ENCODE data around the gene UBE2G1.
"Not testable (repeated sequence)": the region's sequence is repeated elsewhere in the genome, so short reads cannot be mapped to it uniquely, and the experiment has no call there.

The UBE2G1 gene

DNA sequence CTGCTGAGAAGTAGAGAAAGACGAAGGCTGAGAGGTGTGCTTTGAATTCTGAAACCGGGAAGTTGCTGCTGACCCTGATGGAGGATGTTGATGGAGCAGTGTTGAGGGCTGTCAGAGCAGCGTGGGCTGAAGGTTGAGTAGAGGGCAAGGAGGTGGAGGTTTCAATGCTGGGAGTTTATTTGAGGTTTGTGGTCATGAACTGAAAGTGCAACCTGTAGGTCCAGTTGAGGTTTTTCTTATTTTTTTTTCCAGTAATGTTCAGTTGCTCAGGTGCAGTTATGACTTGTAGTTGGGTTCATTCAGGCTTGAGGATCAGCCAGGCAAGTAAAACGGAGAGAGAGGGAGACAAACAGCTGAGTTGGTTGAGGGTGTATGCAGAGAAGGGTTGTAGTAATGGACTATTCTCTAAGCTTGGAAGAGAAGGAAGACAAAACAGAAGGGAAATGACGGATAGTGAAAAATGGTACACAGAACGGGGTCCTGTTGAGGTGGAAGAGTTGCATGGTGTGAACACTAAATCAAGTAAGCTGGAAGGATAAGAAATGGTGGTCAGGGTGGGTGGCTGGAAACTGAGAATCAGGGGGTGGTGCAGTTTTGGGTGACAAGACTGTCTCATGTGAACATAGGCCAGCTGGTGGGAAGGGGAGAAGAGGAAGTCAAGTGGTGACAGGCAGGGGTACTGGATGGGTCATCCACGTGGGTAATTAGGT is 8.7 kb upstream of the UBE2G1 start:
- no peak for DNase-seq (ENCODE audit: low read depth)

DNA sequence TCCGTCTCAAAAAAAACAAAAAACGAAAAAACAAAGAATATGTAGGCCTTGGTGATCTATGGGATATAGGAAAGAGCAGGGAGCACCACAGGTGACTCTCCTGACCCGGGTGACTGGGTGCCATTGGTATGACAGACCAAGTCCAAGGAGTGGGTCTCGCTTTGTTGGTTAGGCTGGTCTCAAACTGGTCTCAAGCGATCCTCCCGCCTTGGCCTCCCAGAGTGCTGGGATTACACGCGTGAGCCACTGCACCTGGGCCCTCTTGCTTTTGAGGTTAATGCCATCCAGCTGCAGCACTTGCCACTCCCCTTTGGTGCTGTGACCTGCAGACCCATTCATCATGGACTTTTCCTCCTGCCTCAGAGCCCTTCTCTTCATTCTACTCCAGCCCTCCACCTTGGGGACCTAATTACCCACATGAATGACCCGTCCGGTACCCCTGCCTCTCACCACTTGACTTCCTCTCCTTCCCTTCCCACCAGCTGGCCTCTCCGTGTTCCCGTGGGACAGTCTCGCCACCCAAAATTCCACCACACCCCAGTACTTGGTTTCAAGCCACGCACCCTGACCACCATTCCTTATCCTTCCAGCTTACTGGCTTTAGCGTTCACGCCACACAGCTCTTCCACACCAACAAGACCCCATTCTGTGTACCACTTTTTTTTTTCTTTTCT is 3.2 kb upstream of the UBE2G1 start:
- no peak for DNase-seq (ENCODE audit: low read depth)

DNA sequence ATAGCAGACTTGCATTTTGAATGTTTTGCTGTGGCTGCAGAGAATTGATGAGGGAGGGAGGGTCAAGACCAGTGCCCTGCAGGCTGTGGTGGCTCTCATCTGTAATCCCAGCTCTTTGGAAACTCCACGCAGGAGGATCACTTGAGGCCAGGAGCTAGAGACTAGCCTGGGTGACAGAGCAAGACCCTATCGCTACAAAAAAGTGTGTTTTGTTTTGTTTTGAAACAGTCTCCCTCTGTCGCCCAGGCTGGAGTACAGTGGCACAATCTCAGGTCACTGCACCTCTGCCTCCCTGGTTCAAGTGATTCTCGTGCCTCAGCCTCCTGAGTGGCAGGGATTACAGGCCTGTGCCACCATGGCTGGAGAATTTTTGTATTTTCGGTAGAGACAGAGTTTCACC is 1.9 kb upstream of the UBE2G1 start:
- no peak for DNase-seq (ENCODE audit: low read depth)

DNA sequence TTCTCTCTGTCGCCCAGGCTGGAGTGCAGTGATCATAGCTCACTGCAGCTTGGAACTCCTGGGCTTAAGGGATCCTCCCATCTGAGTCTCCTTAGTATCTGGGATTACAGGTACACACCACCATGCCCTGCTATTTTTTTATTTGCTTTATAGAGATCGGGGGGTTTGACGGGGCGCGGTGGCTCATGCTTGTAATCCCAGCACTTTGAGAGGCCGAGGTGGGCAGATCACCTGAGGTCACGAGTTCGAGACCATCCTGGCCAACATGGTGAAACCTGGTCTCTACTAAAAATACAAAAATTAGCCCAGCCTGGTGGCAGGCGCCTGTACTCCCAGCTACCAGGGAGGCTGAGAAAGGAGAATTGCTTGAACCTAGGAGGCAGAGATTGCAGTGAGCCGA is 702 bp upstream of the UBE2G1 start:
- not testable (repeated sequence) for DNase-seq (ENCODE audit: low read depth)

DNA sequence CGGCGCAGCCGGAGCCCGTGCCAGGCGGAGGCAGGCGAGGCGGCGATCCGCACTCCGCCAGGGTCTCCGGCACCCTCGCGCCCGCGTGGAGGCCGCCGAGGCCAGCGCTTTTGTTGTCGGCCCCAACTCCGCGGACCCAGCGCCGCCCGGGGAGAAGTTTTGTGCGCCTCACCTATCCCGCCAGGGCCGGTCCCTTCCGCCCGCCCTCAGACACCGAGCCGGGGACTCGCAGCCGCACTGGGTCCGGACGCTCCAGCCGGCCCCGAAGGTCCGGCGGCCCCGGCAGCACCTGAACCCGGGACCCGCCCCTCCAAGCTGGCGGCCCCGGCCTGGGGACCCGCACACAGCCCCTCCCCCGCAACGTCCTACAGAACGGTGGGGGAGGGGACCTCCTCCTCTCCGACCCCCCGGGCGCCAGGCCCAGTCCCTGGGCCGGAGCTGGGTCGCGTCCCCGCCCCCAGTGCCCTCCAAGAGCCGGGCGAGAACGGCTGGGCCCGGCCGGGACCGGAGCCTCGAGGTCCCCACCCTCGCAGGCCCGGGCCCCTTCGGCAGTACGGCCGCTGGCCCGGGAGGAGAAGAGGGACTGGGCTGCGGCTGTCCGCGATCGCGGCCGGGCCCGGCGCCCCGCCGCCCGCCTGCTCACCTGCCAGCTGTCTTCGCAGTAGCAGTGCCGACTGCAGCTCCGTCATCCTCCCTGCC is 698 bp downstream of the UBE2G1 start:
- DNase-seq (ENCODE audit: low read depth), result no peak

DNA sequence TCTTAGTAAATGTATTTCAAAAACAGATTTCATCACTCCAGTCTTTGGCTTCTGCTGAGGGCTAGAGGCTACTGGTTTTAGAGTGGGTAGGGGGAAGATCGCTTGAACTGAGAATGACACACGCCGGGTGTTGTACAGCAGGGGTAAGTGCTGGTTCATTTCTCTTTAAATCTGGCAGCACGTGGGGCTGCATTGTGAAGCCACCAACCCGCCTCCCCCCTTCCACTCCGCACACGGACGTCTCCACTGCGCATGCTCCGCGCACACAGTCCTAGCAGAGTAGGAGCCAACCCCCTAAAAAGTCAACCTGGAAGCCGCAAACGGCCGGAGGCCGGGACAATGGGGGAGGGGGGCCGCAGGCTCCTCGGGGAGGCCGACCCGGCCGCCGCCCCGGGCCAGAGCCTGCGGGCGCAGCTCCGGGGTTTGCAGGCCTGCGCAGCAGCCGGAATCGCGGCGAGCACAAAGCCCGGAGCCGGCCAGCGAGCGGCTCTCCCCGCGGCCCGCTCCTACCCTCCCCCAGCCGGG is 1.3 kb downstream of the UBE2G1 start:
- DNase-seq (ENCODE audit: low read depth), result peak; percentile 47

DNA sequence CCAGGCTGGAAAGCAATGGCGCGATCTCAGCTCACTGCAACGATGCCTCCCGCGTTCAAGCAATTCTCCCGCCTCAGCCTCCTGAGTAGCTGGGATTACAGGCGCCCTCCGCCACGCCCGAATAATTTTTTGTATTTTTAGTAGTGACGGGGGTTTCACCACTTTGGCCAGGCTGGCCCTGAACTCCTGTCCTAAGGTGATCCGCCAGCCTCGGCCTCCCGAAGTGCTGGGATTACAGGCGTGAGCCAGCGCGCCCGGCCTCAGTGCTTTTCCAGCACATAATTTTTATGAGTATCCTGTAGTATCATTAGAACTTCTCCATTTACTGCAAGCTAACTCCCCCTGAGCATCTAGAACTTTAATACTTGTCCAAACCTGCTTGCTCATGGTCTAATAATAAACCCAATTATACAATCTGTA is 1.8 kb downstream of the UBE2G1 start:
- no peak for DNase-seq (ENCODE audit: low read depth)

DNA sequence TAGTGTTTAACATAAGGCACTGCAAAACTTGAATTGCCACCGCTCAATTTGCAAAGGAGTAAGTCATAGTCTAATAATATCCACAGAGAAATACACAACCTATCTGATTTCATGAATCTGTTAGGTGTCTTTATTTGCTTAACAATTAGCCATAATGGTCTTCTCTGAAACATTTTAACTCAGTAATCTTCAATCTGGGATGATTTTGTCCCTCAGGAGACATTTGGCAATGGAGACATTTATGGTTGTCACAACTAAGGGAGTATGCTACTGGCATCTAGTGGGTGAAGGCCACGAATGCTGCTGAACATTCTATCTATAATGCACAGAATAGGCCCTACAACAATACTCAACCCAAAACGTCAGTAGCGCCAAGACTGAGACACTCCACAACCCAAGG is 4.3 kb downstream of the UBE2G1 start:
- no peak for DNase-seq (ENCODE audit: low read depth)

DNA sequence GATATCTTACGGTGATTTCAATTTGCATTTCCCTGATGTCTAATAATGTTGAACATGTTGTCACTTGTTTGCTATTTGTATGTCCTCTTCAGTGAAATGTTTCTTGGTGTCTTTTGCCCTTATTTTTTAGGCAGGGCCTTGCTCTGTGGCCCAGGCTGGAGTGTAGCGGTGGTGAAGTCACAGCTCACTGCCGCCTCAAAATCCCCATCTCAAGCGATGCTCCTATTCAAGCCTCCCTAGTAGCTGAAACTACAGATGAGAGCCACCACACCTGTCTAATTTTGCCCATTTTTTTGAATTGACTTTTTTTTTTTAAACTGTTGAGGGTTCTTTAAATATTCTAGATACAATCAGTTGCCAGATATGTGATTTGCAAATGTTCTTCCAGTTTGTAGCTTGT is 8.3 kb downstream of the UBE2G1 start:
- no peak for DNase-seq (ENCODE audit: low read depth)

DNA sequence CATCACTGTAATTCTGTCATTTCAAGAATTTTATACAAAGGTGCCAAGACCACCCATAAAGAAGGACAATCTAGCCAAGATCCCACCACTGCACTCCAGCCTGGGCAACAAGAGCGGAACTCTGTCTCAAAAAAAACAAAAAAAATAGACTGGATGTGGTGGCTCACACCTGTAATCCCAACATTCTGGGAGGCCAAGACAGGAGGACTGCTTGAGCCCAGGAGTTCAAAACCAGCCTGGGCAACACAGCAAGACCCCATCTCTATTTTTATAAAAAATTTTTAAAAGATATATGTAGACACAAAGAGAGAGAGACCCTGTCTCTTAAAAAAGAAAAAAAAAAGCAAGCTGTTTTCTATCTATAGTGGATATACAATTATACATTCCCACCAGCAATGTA is 8.8 kb downstream of the UBE2G1 start:
- no peak for DNase-seq (ENCODE audit: low read depth)

DNA sequence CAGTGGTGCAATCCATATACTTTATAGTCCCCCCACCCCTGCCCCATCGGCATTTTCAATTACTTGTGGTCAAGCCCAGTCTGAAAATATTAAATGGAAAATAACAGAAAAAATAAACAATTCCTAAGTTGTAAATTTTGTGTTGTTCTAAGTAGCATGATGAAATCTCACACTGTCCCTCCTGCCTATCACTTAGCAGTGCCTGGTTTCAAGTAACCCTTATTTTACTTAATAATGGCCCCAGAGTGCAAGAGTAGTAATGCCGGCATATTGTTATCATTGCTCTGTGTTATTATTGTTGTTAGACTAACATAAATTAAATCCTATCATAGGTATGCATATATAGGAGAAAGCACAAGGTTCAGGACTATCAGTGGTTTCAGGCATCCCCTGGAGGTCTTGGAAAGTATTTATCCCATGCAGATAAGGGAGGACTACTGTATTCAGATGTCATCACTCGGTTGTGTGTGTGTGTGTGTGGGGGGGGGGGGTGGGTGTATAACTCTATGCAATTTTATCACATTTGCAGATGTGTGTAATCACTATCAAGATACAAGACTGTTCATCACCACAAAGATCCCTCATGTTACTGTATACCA is 9.3 kb downstream of the UBE2G1 start:
- no peak for DNase-seq (ENCODE audit: low read depth)

DNA sequence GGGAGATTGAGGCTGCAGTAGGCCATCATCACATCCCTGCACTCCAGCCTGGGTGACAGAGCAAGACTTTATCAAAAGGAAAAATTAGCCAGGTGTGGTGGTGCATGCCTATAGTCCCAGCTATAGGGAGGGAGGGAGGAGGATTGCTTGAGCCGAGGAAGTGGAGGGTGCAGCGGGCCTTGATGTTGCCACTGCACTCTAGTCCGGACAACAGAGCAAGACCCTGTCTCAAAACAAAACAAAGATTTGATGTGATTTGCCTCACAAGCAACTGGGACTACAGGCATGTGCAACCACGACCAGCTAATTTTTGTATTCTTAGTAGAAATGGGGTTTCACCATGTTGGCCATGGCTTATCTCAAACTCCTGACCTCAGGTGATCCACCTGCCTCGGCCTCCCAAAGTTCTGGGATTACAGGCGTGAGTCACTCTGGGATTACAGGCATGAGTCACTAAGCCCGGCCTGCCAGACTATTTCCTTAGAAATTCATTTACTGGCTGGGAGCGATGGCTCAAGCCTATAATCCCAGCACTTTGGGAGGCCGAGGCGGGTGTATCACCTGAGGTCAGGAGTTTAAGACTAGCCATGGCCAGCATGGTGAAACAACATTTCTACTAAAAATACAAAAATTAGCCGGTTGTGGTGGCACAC is 11.5 kb downstream of the UBE2G1 start:
- no peak for DNase-seq (ENCODE audit: low read depth)

DNA sequence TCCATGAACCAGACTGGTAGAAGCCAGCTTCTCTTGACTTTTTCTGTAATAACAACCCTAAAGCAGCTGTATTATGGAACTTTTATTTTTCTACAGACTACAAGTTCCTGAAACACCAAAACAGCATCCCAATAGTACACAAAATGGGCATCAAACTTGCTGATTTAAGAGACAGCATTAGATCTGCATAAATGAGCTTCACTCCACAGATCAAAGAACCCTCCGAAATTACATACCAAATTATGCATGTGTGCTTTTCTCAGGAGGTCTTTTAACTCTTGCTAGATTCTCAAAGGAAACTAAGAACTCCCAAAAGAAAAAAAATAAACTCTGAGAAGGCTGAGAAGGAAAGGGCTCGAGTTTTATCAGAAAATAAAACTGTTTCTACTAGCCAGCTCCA is 12.3 kb downstream of the UBE2G1 start:
- DNase-seq (ENCODE audit: low read depth), result no peak

DNA sequence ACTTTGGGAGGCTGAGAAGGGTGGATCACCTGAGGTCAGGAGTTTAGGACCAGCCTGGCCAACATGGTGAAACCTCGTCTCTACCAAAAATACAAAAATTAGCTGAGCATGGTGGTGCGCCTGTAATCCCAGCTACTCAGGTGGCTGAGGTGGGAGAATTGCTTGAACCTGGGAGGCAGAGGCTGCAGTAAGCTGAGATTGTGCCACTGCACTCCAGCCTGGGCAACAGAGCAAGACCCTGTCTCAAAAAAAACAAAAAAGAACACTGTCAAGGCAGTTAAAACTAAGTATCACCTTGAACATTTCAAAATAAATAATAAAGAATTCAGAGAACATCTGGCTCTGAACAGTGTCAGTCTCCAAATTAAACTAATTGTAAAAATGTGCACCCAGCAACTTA is 16.3 kb downstream of the UBE2G1 start:
- not testable (repeated sequence) for DNase-seq (ENCODE audit: low read depth)

DNA sequence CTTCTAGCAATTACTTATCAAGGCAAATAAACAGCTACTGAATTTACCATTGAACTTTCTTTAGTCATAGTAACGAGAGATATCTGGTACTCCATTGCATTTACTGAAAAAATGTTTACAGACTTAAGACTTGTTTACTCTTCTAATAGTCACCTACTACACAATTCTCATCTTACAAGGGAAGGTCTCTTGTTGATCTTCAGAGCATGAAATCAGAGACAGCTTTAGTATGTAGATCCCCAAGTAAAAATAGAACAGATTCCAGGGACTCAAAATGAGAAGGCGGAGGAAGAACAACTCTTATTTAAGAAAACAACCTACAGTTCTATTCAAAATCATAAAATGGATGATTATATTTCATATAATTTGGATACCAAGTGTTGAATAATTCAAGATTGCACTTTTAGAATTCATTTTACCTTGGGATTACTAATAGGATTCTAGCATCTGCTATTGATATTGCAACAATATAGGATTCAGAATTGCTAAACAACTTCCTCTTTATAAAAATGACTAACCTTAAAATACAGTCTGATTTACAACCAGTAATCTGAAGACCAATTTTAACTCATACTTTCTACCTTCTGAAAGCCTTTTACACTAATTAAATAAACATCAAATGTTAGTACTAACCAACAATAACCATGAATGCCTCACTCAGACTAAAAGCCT is 20.8 kb downstream of the UBE2G1 start:
- no peak for DNase-seq (ENCODE audit: low read depth)

DNA sequence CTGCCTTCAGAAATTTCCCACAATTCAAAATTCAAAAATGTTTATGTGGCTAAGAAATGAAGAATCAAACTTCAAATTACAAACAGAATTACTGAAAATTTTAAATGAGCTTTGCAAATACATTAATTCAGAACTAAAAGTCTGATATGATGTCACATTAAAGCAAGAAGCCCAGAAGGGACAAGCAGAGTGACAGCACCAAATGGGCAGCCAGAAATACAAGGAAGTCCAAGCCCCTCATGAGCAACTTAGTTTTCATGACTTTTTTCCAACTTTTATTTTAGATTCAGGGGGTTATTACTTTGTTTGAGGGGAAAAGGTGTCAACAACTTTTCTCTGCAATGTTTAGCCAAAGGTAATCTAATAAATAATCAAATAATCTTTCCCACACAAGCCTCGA is 21.5 kb downstream of the UBE2G1 start:
- DNase-seq (ENCODE audit: low read depth), result no peak

DNA sequence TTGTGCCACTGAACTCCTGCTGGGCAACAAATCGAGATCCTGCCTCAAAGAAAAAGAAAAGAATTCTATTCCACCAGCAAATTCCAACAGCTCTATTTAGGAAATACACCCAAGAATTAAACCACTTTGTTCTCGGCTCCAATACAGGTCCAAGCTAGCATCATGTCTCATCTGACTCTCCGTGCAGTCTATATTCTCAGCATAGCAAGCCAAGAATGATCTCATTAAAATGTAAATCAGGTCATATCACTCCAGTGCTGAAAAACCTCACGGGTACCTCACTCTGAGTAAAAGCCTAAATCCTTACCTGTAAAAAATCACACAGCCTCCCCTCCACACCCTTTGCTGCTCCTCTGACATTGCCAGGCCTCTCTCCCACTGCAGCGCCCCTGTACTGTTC is 23.9 kb downstream of the UBE2G1 start:
- DNase-seq (ENCODE audit: low read depth), result no peak

DNA sequence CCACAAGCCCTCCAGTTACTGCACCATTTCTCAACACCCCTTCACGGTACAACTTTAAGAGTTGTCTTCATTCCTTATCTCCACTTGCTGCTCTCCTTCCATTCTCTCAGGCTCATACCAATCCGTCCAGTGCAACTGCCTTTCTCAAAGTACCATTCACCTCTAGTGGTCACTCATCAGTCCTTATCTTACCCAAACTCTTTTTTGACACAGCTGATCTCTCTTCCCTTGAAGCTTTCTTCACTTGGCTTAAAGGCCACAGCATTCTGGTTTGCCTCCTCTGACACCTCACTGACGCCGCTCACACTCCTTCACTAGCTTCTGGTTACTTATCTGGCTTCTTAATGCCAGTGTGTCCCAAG is 24.9 kb downstream of the UBE2G1 start:
- DNase-seq (ENCODE audit: low read depth), result no peak

DNA sequence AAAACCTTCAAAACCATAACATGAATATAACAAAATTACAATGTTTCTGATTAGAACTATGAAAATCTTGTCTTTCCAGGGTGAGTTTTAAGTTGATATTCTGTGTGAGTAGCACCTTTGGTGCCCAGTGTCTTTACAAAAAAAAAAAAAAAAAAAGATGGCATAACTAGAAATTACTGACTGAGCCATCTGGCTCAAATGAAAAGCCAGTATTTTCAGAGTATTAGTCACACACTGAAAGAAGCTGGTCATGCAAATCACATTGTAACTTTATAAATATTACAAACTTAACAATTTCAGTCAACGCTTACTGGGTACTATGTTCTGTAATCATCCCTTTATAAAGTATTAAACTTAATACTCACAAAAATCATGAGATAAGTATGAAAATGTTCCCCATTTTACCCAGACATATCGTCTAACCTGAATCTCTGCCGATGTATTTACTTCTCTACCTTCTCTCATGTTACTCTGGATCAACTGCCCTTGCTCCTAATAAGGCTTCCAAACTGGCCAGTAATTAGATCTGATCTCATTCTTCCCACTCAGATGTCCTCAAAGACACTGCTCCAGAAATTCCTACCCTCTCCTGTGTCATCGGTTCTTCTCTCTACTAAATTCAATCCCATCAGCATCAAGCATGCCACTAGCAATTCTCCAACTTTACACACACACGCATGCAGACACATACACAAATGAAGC is 25.4 kb downstream of the UBE2G1 start:
- DNase-seq (ENCODE audit: low read depth), result no peak

DNA sequence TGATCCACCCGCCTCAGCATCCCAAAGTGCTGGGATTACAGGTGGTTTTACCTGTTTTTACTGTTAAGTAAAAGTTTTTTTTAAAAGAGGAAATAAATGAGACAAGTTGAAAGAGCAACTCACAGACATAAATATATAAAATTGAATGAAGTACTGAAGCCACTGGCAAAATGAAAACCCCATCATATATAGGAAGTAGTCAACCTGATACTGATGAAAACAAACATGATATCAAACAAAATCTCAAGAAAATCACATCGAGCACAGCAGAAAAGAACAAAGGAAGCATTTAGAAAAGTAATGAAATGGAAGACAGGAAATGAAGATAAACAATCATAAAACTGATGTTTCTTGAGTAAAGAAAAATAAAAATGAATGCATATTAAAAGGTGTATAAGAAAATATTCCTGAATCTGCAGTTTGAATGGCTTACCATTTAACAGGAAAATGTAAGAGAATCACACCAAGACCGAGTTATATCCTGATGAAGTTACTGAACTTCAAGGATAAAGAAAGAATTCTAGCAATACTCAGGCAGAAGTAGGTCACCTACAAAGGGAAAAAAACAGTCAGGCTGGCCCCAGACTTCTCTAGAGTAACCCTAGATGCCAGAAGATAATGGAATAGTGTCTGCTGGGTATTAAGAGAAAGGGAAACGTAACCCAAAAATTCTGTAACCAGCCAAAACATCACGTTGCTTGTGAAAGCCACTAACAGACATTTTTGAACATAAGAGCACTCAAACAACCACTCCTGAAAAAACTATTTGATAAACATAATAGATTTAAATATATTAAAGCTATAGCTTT is 31.5 kb downstream of the UBE2G1 start:
- no peak for DNase-seq (ENCODE audit: low read depth)

Data from HS-27A (cell line).